Stimulated activated CD4-positive, alpha-beta T cell treated with anti-CD3 and anti-CD28 coated beads, Interleukin-2, amount 100 ng/mL, for 24 hours (primary cell): ENCODE data around the gene VIT.
"Not testable (repeated sequence)": the region's sequence is repeated elsewhere in the genome, so short reads cannot be mapped to it uniquely, and the experiment has no call there.

Experiments used
- DNase-seq, 2 donors: peaks; one replicate each; pipeline ENCODE4 v3.0.0-alpha.2; 2020

Gene VIT

GRCh38 chr2:36678856-36679255 lies 17.7 kb upstream of the VIT start:
- no peak for DNase-seq

- no peak for DNase-seq
These were observed 16.5 kb upstream of the VIT start for GRCh38 chr2:36680012-36680411.

- DNase-seq: no peak
These were observed 13.9 kb upstream of the VIT start for GRCh38 chr2:36682562-36682961.

- no peak for DNase-seq
These were observed 13.5 kb upstream of the VIT start for GRCh38 chr2:36683002-36683401.

GRCh38 chr2:36688291-36688690 lies 8.2 kb upstream of the VIT start:
- DNase-seq: not testable (repeated sequence)

- DNase-seq: not testable (repeated sequence)
These were observed 7.5 kb upstream of the VIT start for GRCh38 chr2:36689013-36689412.

- DNase-seq: no peak
These were observed 4.4 kb upstream of the VIT start for GRCh38 chr2:36692121-36692520.

- DNase-seq: no peak
These were observed 2.7 kb upstream of the VIT start for GRCh38 chr2:36693825-36694224.

GRCh38 chr2:36695746-36696415 lies 626 bp upstream of the VIT start:
- no peak for DNase-seq

- DNase-seq: no peak
These were observed 1.0 kb downstream of the VIT start for GRCh38 chr2:36697424-36698066.

GRCh38 chr2:36698993-36699392 lies 2.5 kb downstream of the VIT start:
- DNase-seq: no peak

GRCh38 chr2:36700311-36700710 lies 3.8 kb downstream of the VIT start:
- DNase-seq: no peak

- DNase-seq: no peak
These were observed 4.9 kb downstream of the VIT start for GRCh38 chr2:36701391-36701795.

GRCh38 chr2:36701918-36702317 lies 5.4 kb downstream of the VIT start:
- DNase-seq: no peak

GRCh38 chr2:36702781-36703180 lies 6.3 kb downstream of the VIT start:
- DNase-seq: no peak

GRCh38 chr2:36704475-36705150 lies 8.1 kb downstream of the VIT start:
- DNase-seq: no peak

GRCh38 chr2:36705326-36706020 lies 9.0 kb downstream of the VIT start:
- DNase-seq: no peak

- no peak for DNase-seq
These were observed 9.7 kb downstream of the VIT start for GRCh38 chr2:36706021-36706876.

- no peak for DNase-seq
These were observed 10.5 kb downstream of the VIT start for GRCh38 chr2:36707050-36707449.

- DNase-seq: no peak
These were observed 11.7 kb downstream of the VIT start for GRCh38 chr2:36708041-36708741.

- DNase-seq: no peak
These were observed 14.5 kb downstream of the VIT start for GRCh38 chr2:36710858-36711515.
